GM12801 (cell line): Measurements from ENCODE around the gene WNT5A.

Source experiments
- CTCF ChIP-seq: IDR thresholded peaks from one replicate; pipeline ENCODE4 v1.5.1; 2011; ENCODE audit warnings: control low read depth; ENCODE audit not compliant: insufficient read length; ENCODE audit errors: extremely low read depth

Gene WNT5A

GRCh38 chr3:55466526-55466925, 20.6 kb downstream of the WNT5A start:
- no peak for TF ChIP-seq CTCF

GRCh38 chr3:55461896-55462295, 25.2 kb downstream of the WNT5A start:
- no peak for TF ChIP-seq CTCF

GRCh38 chr3:55459838-55460237, 27.3 kb downstream of the WNT5A start:
- no peak for TF ChIP-seq CTCF

GRCh38 chr3:55458181-55458790, 28.8 kb downstream of the WNT5A start:
- TF ChIP-seq CTCF: no peak

GRCh38 chr3:55455915-55456314, 31.2 kb downstream of the WNT5A start:
- TF ChIP-seq CTCF: no peak

- no peak for TF ChIP-seq CTCF
Observed at GRCh38 chr3:55454611-55455010, 32.5 kb downstream of the WNT5A start.

- TF ChIP-seq CTCF: no peak
Observed at GRCh38 chr3:55453886-55454496, 33.1 kb downstream of the WNT5A start.
